ENCODE measurements around the gene KSR2. TPM values are rescaled to one million over a fixed set of nuclear protein-coding genes. Genes with fewer than 3 reads are reported as not detected.

The KSR2 gene
- total RNA-seq, 1 experiment from 2014 or later: 0.06 TPM

DNA sequence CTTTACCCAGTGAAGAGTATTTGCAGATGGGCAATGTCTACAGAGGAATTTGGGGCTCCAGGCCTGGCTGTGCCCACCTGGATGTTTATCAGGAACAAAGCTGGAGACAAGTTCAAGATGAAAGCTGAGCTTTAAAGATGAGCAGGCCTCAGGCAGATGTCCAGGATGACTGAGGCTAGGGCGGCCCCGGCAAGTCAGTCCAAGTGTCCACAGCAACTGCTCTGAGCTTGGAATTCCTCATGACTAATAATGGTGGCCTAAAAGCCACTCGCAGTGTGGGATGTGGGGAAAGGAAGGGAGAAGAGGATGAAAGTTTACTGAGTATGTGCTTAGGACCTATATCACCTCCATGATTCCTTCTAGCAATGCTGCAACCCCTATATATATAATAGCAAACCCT is 479.1 kb downstream of the KSR2 start:
- Histone ChIP-seq H3K27me3 (no peaks in the 10 kb centered on the region), H3K4me3 (no peak overlapping the region), H3K36me3 (no peaks in the 10 kb centered on the region), H3K27ac (no peak overlapping the region), H3K9me3 (replicated peaks) (no peaks in the 10 kb centered on the region), H3K4me1 (peaks cover 4% of the 10 kb centered on the region; the same call in 1 of the 2 replicates)
- no peak for DNase-seq

DNA sequence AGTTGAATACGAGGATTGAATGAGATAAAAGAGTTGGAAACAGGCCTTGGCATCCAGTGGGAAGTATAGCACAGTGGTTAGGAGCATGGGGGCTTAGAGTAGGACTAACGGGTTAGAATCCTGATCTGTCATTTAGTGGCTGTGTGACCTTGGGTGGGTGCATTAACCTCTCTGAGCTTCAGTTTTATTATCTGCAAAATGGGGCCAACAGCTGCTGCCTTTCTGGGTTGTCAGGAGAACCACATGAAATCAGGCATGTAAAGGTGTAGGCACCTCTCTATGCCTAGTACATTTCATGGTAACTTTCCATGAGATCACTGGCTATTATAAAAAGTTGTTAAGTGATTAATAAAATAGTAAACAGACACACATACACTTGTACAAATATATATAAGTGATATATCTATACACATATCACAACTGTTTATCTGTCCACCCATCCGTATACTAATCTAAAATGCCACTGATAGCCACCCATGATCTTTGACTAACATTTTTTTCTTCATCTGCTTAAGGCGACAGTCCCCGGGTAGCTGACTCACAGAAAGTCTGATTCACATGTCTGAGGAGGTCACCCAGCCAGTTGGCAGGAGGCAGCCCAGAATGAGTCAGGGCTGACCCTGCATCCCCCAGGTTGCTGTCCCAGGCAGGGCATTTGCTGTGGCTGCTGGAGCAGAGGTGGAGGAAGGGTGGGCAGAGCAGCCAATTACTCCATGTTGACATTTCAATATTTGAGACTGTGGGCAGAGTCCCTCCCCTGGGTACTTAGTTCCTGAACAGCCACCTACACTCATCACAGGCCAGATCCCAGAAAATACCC is 481.7 kb downstream of the KSR2 start:
- Histone ChIP-seq H3K4me3 (no peak overlapping the region), H3K27ac (no peak overlapping the region), H3K27me3 (no peaks in the 10 kb centered on the region), H3K36me3 (no peaks in the 10 kb centered on the region), H3K4me1 (peaks cover 4% of the 10 kb centered on the region; the same call in 1 of the 2 replicates), H3K9me3 (replicated peaks) (no peaks in the 10 kb centered on the region)
- peak; percentile 23 to 26 for DNase-seq

DNA sequence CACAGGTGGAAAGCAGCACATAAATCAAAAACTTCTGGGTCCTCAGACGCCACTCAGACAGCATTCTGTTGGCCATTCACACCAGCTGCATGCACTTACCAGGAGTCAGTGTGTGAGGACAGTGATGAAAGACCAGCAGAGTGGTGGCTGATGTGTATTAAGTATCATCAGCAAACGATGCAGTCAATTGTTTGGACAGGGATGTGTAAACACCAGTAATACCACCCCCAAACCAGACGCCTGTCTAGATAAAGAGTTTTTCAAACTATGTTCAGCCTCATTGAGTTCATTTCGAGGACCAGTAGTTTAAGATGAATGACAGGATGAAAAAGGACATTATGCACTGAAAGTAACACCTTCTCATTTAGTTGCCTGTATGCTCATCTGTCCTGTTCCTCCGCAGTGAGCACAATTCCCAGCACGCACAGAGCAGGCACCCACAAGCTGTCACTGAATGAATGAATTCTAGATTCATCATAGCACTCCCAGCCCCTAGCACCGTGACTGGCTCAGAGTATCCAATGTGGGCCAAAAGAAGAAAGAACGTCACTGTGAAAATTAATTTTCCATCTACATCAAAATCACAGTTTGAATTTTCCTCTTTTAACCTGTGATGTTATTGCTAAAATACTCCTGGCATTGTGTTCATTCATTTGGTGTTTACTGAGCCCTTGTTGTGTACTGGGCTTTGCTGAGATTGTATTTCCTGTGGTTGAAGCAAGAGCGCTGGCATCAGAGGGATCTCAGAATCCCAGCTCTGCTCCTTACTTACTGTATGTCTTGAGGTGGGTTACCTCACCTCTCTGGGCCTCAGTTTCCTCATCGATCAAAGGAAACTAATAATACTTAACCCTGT is 482.6 kb downstream of the KSR2 start:
- DNase-seq: peak in 1 of 2 experiments; percentile 12
- H3K9me3 ChIP-seq (replicated peaks): no peaks in the 10 kb centered on the region
- peaks cover 4% of the 10 kb centered on the region; the same call in 1 of the 2 replicates for H3K4me1 ChIP-seq
- H3K27ac ChIP-seq: no peak overlapping the region
- no peaks in the 10 kb centered on the region for H3K27me3 ChIP-seq
- no peaks in the 10 kb centered on the region for H3K36me3 ChIP-seq
- no peak overlapping the region for H3K4me3 ChIP-seq

DNA sequence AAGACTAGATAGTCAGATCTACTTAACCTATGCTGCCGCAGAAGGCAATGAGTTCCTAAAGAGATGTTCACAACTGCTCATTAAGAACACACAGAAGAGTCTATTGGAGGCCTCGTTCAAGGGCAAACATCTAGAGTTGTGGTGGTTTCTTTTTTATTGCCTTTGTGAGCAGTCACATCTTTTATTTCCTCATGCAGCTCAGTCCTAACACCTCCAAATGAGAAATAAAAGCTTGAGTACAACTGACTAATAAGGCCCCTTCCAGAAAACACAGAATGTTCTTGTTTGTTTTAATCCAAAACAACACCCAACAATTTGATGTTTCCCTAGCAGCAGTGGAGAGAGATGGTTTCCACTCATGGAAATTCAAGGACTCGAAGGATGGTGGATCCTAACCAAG is 483.9 kb downstream of the KSR2 start:
- Histone ChIP-seq H3K27me3 (no peaks in the 10 kb centered on the region), H3K36me3 (no peaks in the 10 kb centered on the region), H3K27ac (no peak overlapping the region), H3K4me3 (no peak overlapping the region), H3K4me1 (peaks cover 4% of the 10 kb centered on the region; the same call in 1 of the 2 replicates), H3K9me3 (replicated peaks) (no peaks in the 10 kb centered on the region)
- no peak for DNase-seq

DNA sequence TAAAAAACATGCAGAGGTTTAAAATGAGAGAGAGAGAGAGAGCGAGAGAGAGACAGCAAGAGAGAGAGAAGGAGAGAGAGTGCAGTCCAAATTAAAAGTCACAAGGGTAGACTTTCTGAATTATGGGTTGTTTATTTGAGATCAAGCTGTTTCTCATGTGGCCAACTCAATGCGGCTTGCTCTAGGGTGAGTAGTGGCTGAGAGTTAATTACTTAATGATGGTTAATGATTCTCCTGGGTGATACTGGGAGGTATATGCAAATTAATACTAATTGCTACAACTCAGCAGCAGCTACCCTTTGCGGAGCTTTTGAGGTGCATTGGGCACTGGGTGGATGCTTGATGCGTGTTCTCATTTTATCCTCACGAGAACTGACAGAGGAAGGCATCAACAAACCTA is 485.3 kb downstream of the KSR2 start:
- DNase-seq: no peak
- Histone ChIP-seq H3K27ac (no peak overlapping the region), H3K27me3 (no peaks in the 10 kb centered on the region)

DNA sequence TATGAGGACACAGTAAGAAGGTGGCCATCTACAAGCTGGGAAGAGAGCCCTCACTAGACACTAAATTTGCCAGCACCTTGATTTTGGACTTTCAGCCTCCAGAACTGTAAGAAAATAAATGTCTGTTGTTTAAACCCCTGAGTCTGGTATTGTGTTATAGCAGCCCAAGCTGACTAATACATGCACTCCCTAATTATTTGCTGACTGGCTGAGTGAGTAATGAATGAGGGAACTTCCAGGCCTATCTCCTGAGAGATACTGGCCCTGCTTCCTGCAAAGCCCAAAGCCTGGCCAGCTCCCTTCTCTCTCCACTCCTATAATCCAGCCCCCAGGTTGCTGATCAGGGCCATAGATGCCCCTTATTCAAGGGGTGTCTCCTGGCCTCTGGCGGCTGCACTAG is 487.3 kb downstream of the KSR2 start:
- H3K4me3 ChIP-seq: no peak overlapping the region
- H3K4me1 ChIP-seq: 0 out of 2 replicates have a peak, but pooled peaks cover under 1% of the 10 kb centered on the region
- H3K9me3 ChIP-seq (replicated peaks): no peaks in the 10 kb centered on the region
- DNase-seq: no peak
- no peak overlapping the region for H3K27ac ChIP-seq
- H3K36me3 ChIP-seq: no peaks in the 10 kb centered on the region
- no peaks in the 10 kb centered on the region for H3K27me3 ChIP-seq

More for the DNA sequence above, 485.3 kb downstream of the KSR2 start:
- Histone ChIP-seq H3K9me3 (replicated peaks) (no peaks in the 10 kb centered on the region), H3K4me1 (peaks cover 4% of the 10 kb centered on the region; the same call in 1 of the 2 replicates), H3K4me3 (no peak overlapping the region), H3K36me3 (no peaks in the 10 kb centered on the region)

DNA sequence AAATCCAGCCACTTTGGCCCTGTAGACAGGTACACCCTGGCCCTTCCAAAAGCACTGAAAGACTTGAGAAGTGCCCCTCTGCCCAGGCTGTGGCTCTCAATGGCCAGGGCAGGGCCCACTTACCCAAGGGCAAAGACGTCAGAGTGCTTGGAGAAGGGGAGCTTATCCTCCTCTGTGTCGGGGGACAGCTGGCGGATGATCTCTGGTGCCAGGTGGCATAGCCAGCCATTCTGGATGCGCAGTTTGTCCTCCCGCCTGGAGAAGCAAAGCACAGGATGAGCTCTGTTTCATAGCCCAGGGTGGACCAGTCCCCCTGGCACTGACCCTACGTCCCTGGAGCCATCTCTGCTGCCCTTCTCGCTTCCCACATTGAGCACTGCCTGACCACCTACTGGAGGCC is 492.4 kb downstream of the KSR2 start:
- Histone ChIP-seq H3K27ac (no peak overlapping the region), H3K36me3 (no peaks in the 10 kb centered on the region), H3K4me1 (0 out of 2 replicates have a peak, but pooled peaks cover 4% of the 10 kb centered on the region), H3K4me3 (no peak overlapping the region), H3K9me3 (replicated peaks) (no peaks in the 10 kb centered on the region), H3K27me3 (no peaks in the 10 kb centered on the region)
- peak; percentile 28 to 58 for DNase-seq

DNA sequence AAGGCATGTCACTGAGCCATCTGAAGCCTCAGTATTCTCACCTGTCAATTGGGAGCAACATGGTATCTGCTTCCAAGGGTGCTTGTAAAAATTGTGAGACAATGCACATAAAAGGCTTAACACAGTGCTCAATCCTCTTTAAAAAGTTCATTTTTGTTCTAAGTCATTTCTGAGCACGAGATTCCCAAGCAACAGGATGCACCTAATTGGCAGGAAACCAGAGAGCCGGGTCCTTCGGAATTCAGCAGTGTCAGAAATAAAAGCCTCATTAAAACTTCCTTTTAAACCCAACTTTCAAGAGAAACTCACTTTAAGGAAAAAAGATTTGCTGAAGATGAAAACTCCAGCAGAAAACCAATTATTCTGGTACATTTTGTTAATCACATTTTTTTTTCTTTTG is 494.9 kb downstream of the KSR2 start:
- H3K36me3 ChIP-seq: no peaks in the 10 kb centered on the region
- no peak overlapping the region for H3K27ac ChIP-seq
- H3K4me1 ChIP-seq: 0 out of 2 replicates have a peak, but pooled peaks cover 4% of the 10 kb centered on the region
- H3K9me3 ChIP-seq (replicated peaks): peaks cover 6% of the 10 kb centered on the region; the same call in 1 of the 2 replicates
- no peak for DNase-seq
- H3K4me3 ChIP-seq: no peak overlapping the region
- H3K27me3 ChIP-seq: no peaks in the 10 kb centered on the region

DNA sequence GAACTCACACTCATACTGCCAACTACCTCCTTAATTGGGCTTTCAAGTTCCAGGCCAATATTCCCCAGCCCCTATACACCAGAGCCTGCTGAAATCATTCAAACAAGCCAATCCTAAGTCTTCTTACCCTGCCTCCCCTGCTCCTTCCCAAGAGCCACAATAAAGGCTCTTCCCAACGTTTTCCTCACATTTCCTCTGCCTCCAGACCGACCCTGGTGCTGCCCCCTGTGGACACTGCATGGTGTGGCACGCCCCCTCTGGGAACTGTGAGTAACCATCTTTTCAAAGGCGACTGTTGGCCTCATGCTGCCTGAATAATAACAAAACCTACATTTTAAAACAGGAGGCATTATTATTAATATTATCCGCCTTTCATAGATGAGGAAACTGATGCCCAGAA is 495.8 kb downstream of the KSR2 start:
- Histone ChIP-seq H3K27me3 (no peaks in the 10 kb centered on the region), H3K4me1 (0 out of 2 replicates have a peak, but pooled peaks cover 4% of the 10 kb centered on the region), H3K36me3 (no peaks in the 10 kb centered on the region), H3K4me3 (no peak overlapping the region), H3K27ac (no peak overlapping the region), H3K9me3 (replicated peaks) (peaks cover 6% of the 10 kb centered on the region; the same call in 1 of the 2 replicates)
- peak; percentile 42 to 63 for DNase-seq

DNA sequence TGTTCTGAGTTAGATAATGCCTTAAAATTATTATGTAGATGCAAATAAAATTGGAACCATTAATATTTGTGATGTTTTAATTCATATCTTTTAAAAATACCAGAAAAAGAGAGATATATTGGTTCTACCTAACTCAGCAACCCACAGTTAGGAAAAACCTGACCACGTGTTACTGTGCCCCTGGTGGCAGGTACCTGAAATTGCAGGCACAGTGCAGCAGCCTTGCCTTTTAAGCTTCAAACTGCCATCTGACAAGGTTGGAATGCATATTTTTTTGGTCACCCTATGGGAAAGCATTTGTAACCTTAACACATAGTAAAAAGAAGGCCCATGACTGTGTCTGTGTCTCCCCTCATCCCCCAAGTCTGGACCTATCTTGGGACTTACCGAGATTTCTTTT is 498.0 kb downstream of the KSR2 start:
- H3K27me3 ChIP-seq: no peaks in the 10 kb centered on the region
- peaks cover 6% of the 10 kb centered on the region for H3K4me1 ChIP-seq
- peaks cover 6% of the 10 kb centered on the region; the same call in 1 of the 2 replicates for H3K9me3 ChIP-seq (replicated peaks)
- H3K4me3 ChIP-seq: no peak overlapping the region
- peak in 1 of 2 experiments; percentile 32 for DNase-seq
- H3K27ac ChIP-seq: no peak overlapping the region
- no peaks in the 10 kb centered on the region for H3K36me3 ChIP-seq

DNA sequence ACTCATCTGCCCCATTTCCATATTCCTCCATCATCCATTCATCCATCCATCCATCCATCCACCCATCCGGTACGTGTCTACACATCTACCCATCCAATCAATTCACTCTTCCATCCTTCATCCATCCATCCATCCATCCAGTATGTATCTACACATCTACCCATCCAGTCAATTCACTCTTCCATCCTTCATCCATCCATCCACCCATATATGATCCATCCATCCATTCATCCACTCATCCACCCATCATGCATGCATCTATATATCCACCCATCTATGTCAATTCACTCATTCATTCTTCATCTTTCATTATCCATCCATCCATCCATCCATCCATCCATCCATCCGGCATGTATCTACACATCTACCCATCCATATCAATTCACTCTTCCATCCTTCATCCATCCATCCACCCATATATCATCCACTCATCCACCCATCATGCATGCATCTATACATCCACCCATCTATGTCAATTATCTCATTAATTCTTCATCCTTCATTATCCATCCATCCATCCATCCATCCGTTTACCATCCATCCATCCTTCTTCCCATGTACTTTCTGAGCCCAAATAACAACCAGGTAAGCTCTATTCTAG is 498.8 kb downstream of the KSR2 start:
- no peak for DNase-seq
- Histone ChIP-seq H3K9me3 (replicated peaks) (peaks cover 6% of the 10 kb centered on the region; the same call in 1 of the 2 replicates), H3K4me3 (no peak overlapping the region)

DNA sequence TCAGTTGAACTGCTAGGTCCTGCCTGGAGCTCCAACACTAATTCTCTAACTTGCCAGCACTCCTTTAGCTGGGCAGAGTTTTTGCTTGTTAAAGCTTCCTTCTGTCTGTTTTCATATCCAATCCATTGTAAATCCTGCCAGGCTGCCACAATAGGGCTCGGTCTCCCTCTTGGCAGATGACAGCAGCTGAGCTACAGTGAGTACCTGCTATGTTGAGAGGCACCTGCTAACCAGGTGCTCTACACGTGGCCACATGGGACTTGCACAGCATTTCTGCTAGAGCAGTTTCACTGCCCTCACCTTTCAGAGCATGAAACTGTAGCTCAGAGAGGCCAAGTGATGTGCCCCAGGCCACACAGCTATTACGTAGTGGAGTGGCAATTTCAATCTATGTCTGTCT is 500.8 kb downstream of the KSR2 start:
- no peak overlapping the region for H3K4me3 ChIP-seq
- no peaks in the 10 kb centered on the region for H3K27me3 ChIP-seq
- no peak overlapping the region for H3K27ac ChIP-seq
- H3K4me1 ChIP-seq: peaks cover 6% of the 10 kb centered on the region
- no peak for DNase-seq
- H3K36me3 ChIP-seq: no peaks in the 10 kb centered on the region
- H3K9me3 ChIP-seq (replicated peaks): peaks cover 6% of the 10 kb centered on the region; the same call in 1 of the 2 replicates

More for the DNA sequence above, 498.8 kb downstream of the KSR2 start:
- Histone ChIP-seq H3K36me3 (no peaks in the 10 kb centered on the region), H3K27ac (no peak overlapping the region), H3K27me3 (no peaks in the 10 kb centered on the region), H3K4me1 (peaks cover 6% of the 10 kb centered on the region)

DNA sequence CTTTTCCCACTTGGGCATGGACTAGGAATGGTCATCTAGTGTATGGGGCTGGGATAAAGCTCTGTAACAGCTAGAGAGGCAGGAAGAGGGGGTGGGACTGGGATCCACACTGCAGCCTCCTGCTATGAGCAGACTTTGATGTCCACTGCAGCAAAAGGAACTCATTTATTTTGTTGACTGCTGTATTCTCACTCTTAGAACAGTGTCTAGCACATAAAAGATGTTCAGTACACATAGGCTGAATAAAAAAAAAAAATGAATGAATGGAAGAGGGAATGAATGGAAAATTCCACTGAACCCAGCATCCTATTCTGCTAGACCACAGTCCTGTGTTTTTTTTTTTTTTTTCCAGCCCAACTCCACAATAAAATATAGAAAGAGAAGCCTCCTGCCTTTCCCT is 501.2 kb downstream of the KSR2 start:
- DNase-seq: no peak
- no peaks in the 10 kb centered on the region for H3K36me3 ChIP-seq
- no peak overlapping the region for H3K27ac ChIP-seq
- H3K4me1 ChIP-seq: peaks cover 6% of the 10 kb centered on the region
- peaks cover 6% of the 10 kb centered on the region; the same call in 1 of the 2 replicates for H3K9me3 ChIP-seq (replicated peaks)
- no peaks in the 10 kb centered on the region for H3K27me3 ChIP-seq
- no peak overlapping the region for H3K4me3 ChIP-seq

DNA sequence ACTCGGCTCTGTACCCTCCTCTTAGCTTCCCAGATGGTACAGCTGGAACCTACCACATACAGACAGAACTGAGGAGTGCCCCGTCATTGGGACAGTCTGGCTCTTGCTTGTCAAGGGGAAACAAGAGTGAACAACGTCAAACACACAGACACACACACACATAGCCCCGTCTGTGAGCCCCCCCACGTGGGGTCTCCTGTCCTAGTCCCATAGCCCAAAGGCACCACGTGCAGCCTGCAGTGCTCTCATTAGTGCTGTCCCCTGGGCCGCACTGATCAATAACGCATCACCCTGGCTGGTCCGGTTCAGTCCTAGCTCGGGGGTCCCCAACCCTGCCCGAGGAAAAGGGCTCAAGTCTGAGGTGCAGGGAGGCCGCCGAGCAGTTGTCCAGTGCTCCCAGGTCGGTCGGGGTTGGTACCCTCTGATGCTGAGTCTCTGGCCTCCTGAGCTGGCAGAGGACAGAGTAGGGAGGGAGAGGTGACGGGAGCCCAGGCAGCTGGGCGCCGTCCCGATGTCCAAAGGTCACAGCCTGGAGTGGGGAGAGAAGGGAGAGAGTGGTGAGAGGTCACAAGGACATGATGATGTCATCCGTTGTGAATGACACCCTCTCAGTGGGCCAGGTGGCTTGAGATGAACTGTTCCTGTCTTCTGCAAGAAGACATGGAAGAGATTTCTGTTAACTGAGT is 502.0 kb downstream of the KSR2 start:
- no peak for DNase-seq
- H3K9me3 ChIP-seq (replicated peaks): peaks cover 6% of the 10 kb centered on the region; the same call in 1 of the 2 replicates
- H3K27ac ChIP-seq: no peak overlapping the region
- no peak overlapping the region for H3K4me3 ChIP-seq
- H3K4me1 ChIP-seq: peaks cover 6% of the 10 kb centered on the region
- H3K36me3 ChIP-seq: no peaks in the 10 kb centered on the region
- H3K27me3 ChIP-seq: no peaks in the 10 kb centered on the region
